Bronchial epithelial cell (primary cell): ENCODE data around the gene PAK6. TPM values are rescaled to one million over a fixed set of nuclear protein-coding genes. Genes with fewer than 3 reads are reported as not detected.

Experiments used
- DNase-seq: peaks from one replicate; pipeline ENCODE4 v3.0.0-alpha.2; 2010; ENCODE audit warnings: low read depth
- FAIRE-seq: peaks from 2 replicates; lab custom pipeline; 2011; peaks lifted over from hg19 to GRCh38; lab: Jason Lieb, UNC
- H3K27me3 ChIP-seq: 2 replicates; pipeline ENCODE4 v1.5.1; 2011; ENCODE audit warnings: low read length; ENCODE audit not compliant: control insufficient read depth, insufficient read depth
- H3K36me3 ChIP-seq: 2 replicates; pipeline ENCODE4 v1.5.1; 2011; ENCODE audit warnings: low read length; ENCODE audit not compliant: control insufficient read depth, insufficient read depth
- H3K4me3 ChIP-seq: 2 replicates; pipeline ENCODE4 v1.5.1; 2011; ENCODE audit warnings: mild to moderate bottlenecking, low read depth, low read length, control low read depth
- total RNA-seq: library from RNA; depleted of rRNA; stranded (reverse); fragments of >200 nt; gene quantifications from 2 replicates; pipeline ENCODE4 v1.2.1, GENCODE V29; 2014
- TF ChIP-seq, protein P1 (sequence below): IDR thresholded peaks from 2 replicates; pipeline ENCODE4 v1.5.1; 2011; ENCODE audit warnings: mild to moderate bottlenecking, moderate library complexity, low read length, control low read depth, inconsistent platforms; ENCODE audit not compliant: insufficient read depth, severe bottlenecking

PAK6 gene
- total RNA-seq, 1 donor from 2014 or later, result 11.6 TPM

DNA sequence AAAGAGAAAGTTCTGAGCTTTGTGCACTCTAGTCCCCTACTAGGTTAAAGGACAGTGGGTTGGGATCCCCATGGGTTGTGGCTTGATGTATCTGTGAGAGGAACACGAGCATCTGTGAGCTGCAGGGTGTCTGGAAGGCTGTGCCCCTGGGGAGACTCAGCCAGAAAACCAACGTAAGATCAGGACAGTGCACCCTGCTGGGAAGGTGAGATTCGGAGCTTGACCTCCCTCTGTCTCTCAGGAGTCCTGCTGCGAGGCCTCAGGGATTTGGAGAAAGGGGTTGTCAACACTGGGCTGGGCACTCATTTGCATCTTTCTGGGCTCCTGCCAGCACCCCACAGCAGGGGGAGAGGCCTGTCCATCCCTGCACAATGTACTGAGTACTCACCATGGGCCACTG, 28.8 kb downstream of the PAK6 start:
- TF ChIP-seq, protein P1, sequence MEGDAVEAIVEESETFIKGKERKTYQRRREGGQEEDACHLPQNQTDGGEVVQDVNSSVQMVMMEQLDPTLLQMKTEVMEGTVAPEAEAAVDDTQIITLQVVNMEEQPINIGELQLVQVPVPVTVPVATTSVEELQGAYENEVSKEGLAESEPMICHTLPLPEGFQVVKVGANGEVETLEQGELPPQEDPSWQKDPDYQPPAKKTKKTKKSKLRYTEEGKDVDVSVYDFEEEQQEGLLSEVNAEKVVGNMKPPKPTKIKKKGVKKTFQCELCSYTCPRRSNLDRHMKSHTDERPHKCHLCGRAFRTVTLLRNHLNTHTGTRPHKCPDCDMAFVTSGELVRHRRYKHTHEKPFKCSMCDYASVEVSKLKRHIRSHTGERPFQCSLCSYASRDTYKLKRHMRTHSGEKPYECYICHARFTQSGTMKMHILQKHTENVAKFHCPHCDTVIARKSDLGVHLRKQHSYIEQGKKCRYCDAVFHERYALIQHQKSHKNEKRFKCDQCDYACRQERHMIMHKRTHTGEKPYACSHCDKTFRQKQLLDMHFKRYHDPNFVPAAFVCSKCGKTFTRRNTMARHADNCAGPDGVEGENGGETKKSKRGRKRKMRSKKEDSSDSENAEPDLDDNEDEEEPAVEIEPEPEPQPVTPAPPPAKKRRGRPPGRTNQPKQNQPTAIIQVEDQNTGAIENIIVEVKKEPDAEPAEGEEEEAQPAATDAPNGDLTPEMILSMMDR, result no peak
- no peaks in the 10 kb centered on the region for H3K27me3 ChIP-seq
- H3K4me3 ChIP-seq, result no peak overlapping the region
- no peak for FAIRE-seq
- H3K36me3 ChIP-seq, result peaks cover 38% of the 10 kb centered on the region
- DNase-seq, result no peak

DNA sequence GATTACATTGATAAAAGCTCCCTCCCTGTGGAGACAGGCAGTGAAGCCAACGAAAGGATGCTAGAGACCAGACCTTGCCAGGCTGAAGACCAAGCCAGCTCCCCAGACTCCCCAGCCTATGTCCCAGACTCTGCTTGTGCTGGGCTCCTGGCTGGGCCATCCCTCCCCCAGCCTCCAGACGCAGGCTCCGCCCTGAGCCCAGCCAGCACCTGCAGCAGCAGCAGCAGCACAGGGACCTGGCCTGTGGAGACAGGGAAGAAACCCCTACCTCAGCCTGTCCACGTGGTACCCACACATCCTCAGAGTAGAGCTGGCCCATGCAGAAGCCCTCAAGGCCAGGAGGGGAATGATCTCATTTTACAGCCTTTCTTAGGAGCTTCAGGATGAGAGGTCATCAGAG, 30.7 kb downstream of the PAK6 start:
- DNase-seq, result no peak
- no peak for FAIRE-seq
- TF ChIP-seq, protein P1, result no peak
- Histone ChIP-seq H3K27me3 (no peaks in the 10 kb centered on the region), H3K4me3 (no peak overlapping the region), H3K36me3 (peaks cover 42% of the 10 kb centered on the region)

DNA sequence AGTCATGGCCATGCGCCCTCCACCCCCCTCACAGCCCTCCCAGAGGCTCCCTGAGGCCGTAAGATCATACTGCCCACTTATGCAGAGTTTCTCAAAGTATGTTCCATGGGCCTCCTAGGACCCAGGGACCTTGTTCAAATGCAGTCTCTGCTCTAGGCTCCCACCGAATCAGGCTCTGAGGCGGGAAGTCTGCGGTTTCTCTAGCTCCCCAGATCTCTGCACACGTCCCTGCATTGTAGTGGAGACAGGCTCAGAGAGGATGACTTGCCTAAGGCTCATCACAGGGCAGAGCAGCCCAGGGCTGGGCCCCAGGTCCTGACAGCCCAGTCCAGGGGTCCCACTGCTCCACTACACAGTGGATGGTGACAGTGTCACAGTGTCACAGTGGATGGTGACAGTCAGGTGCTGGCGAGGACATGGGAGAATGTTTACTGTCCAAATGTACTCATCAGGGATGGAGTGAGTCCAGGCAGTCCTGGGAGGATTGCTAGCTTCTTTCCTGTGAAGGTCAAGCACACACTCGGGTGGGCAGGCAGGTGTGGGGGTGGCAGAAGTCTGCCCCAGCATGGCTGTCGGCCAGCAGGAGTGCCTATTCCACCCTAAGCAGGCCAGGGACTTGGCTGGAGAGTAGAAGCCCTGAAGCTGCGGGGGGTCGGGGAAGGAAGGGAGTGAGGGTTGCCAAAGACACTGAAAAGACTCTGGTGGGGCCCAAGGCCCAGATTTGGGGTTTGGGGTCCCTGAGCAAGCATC, 31.6 kb downstream of the PAK6 start:
- H3K4me3 ChIP-seq, result no peak overlapping the region
- TF ChIP-seq, protein P1, result no peak
- H3K36me3 ChIP-seq, result peaks cover 36% of the 10 kb centered on the region
- FAIRE-seq, result no peak
- no peak for DNase-seq
- H3K27me3 ChIP-seq, result no peaks in the 10 kb centered on the region

DNA sequence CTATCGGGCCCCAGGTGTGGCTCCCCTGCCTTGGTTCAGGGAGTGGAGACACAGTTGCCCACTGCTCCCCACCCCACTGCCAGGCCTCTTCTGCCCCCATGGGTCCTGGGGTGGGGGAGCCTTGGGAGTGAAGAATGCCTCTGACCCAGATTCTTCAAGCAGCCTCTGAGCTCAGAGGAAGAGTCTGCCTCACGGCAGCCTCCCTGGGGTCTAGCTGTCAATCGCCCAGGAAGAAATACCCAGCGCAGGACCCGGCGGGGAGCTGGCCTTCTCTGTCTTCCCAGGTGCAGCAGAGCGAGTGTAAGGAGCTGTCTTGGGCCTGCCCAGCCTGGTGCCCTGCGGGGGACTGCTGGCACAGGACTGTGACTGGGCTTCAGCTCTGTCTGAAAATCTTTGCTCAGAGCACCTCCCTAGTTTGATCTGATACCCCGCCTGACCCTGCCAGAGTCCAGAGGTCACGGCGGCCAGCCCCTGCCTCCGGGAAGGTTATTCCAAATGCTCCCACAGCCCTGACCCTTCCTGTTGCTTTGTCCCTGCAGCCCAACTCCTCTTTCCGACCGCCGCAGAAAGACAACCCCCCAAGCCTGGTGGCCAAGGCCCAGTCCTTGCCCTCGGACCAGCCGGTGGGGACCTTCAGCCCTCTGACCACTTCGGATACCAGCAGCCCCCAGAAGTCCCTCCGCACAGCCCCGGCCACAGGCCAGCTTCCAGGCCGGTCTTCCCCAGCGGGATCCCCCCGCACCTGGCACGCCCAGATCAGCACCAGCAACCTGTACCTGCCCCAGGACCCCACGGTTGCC, 33.0 kb downstream of the PAK6 start:
- FAIRE-seq, result no peak
- H3K4me3 ChIP-seq, result no peak overlapping the region
- peaks cover 46% of the 10 kb centered on the region for H3K36me3 ChIP-seq
- TF ChIP-seq, protein P1, result no peak
- no peak for DNase-seq
- no peaks in the 10 kb centered on the region for H3K27me3 ChIP-seq

DNA sequence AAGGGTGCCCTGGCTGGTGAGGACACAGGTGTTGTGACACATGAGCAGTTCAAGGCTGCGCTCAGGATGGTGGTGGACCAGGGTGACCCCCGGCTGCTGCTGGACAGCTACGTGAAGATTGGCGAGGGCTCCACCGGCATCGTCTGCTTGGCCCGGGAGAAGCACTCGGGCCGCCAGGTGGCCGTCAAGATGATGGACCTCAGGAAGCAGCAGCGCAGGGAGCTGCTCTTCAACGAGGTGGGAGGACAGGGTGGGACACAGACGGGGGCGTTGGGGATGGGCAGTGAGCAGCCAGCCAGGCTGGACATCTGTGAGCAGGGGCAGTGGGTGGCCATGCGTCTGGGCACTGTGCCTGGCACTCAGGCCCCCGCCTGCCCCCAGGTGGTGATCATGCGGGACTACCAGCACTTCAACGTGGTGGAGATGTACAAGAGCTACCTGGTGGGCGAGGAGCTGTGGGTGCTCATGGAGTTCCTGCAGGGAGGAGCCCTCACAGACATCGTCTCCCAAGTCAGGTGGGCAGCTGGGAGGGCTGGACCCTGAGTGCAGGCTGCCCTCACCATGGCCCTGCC, 33.7 kb downstream of the PAK6 start:
- no peak for FAIRE-seq
- Histone ChIP-seq H3K27me3 (no peaks in the 10 kb centered on the region), H3K36me3 (peaks cover 47% of the 10 kb centered on the region), H3K4me3 (no peak overlapping the region)
- TF ChIP-seq, protein P1, result peak; percentile 54
- DNase-seq, result no peak
